ENCODE data around the gene WTIP. TPM values are rescaled to one million over a fixed set of nuclear protein-coding genes. Genes with fewer than 3 reads are reported as not detected.

WTIP gene
- total and polyA plus RNA-seq, 2 donors (not counting 3 experiments of a cell fraction or from before 2014, with no cell fraction given), result 22.4 to 25.7 TPM

DNA sequence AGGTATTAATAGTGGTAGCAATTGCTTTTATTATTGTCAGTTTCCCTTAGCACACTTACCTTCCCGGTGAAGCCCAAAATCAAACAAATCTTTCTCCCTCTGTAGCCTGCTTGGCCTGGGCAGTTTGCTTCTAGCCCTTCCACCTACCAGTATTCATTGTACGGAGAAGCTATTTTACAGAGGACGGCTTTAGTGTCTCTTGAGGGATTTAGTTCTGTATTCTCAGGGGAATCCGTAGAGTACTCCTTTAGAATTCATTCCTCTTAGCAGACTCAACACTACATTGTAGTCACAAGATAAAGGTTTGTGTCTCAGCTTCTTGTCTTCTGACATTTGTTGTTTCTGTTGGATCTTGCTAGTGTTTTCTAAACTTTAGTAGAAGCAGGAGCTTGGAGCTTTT is 24.1 kb upstream of the WTIP start:
- ChIA-PET POLR2A (no interaction called here), CTCF (interaction anchor here (0.8 to 1.2 kb wide), 2 partner anchors 9 to 26 kb away, joined by 3 to 4 read pairs; no protein-coding TSS in a partner anchor)
- no peak overlapping the region for H3K9ac ChIP-seq (replicated peaks; ENCODE audit: extremely low read depth, insufficient read depth, low read length)
- DNase-seq (ENCODE audit: low read depth, low spot score) (no peak), FAIRE-seq (no peak)
- H3K79me2 ChIP-seq (ENCODE audit: control insufficient read depth, insufficient read depth, low read length), result peaks cover 45% of the 10 kb centered on the region
- H3K9me3 ChIP-seq (replicated peaks; ENCODE audit: control insufficient read depth, insufficient read depth, low read length), result no peaks in the 10 kb centered on the region
- BruUV-seq (replicated peaks), result no TSS peak
- H3K36me3 ChIP-seq (ENCODE audit: control insufficient read depth in 2 of 2, extremely low read depth in 1 of 2, insufficient read depth in 2 of 2, low read length in 2 of 2), result peaks cover 37 to 40% of the 10 kb centered on the region in 2 experiments
- no peak overlapping the region for H3K4me2 ChIP-seq (ENCODE audit: insufficient read depth, low read length)
- no peaks in the 10 kb centered on the region for H4K20me1 ChIP-seq (replicated peaks; ENCODE audit: control insufficient read depth, extremely low read depth, insufficient read depth, low read length)
- H3K27ac ChIP-seq (ENCODE audit: insufficient read depth, low read depth, low read length), result no peak overlapping the region
- TF ChIP-seq GATA2 (IDR thresholded peaks at IDR 0.05; ENCODE audit: insufficient read depth, insufficient read length, low read depth, low read length), result no peak
- TF ChIP-seq, protein P1, sequence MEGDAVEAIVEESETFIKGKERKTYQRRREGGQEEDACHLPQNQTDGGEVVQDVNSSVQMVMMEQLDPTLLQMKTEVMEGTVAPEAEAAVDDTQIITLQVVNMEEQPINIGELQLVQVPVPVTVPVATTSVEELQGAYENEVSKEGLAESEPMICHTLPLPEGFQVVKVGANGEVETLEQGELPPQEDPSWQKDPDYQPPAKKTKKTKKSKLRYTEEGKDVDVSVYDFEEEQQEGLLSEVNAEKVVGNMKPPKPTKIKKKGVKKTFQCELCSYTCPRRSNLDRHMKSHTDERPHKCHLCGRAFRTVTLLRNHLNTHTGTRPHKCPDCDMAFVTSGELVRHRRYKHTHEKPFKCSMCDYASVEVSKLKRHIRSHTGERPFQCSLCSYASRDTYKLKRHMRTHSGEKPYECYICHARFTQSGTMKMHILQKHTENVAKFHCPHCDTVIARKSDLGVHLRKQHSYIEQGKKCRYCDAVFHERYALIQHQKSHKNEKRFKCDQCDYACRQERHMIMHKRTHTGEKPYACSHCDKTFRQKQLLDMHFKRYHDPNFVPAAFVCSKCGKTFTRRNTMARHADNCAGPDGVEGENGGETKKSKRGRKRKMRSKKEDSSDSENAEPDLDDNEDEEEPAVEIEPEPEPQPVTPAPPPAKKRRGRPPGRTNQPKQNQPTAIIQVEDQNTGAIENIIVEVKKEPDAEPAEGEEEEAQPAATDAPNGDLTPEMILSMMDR (IDR thresholded peaks at IDR 0.05; ENCODE audit: extremely low read depth in 1 of 2, insufficient read depth in 1 of 2, low read depth in 1 of 2, low read length in 2 of 2), result no peak
- TF ChIP-seq POLR2AphosphoS5 (IDR thresholded peaks at IDR 0.05; ENCODE audit: insufficient read depth, low read depth, low read length), result no peak
- TF ChIP-seq, protein P2, sequence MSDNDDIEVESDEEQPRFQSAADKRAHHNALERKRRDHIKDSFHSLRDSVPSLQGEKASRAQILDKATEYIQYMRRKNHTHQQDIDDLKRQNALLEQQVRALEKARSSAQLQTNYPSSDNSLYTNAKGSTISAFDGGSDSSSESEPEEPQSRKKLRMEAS (IDR thresholded peaks at IDR 0.05; ENCODE audit: insufficient read depth, insufficient read length), result no peak
- TF ChIP-seq MYC (IDR thresholded peaks at IDR 0.05; ENCODE audit: low read depth, low read length), result no peak
- TF ChIP-seq JUN (IDR thresholded peaks at IDR 0.05; ENCODE audit: borderline replicate concordance, insufficient read depth, insufficient read length, low read depth), result no peak
- TF ChIP-seq EZH2 (IDR thresholded peaks at IDR 0.05; ENCODE audit: borderline replicate concordance, low read depth, low read length, severe bottlenecking), result no peak
- TF ChIP-seq POLR2A (IDR thresholded peaks at IDR 0.05; ENCODE audit: low read depth, low read length), result no peak
- TF ChIP-seq FOS (IDR thresholded peaks at IDR 0.05; ENCODE audit: borderline replicate concordance, insufficient read depth, low read length), result no peak
- H3K27me3 ChIP-seq (ENCODE audit: control insufficient read depth in 2 of 2, insufficient read depth in 2 of 2, low read length in 2 of 2), result no peaks in the 10 kb centered on the region
- H3K4me1 ChIP-seq (ENCODE audit: control insufficient read depth, extremely low read depth, insufficient read depth, low read length), result no peaks in the 10 kb centered on the region
- dilution Hi-C loops (cut with MboI; ENCODE audit: extremely low pct_ligation_motif_present, low sequenced_read_pairs) (no loop called here), intact Hi-C loops (cut with micrococcal nuclease) (no loop called here)
- no peaks in the 10 kb centered on the region for H3K9me1 ChIP-seq (replicated peaks; ENCODE audit: control insufficient read depth, extremely low read depth, insufficient read depth, low read length)
- H3K4me3 ChIP-seq (replicated peaks in 1 of 3; ENCODE audit: insufficient read depth in 1 of 3, low read depth in 1 of 3, low read length in 3 of 3), result no peak overlapping the region
- no peak overlapping the region for H2AFZ ChIP-seq (ENCODE audit: low read depth, low read length)

Measured in endothelial cell of umbilical vein (primary cell).